Pancreas (tissue), 10 donors: ENCODE measurements around the gene DNAH5. TPM values are rescaled to one million over a fixed set of nuclear protein-coding genes. Genes with fewer than 3 reads are reported as not detected.

Experiments used
- ATAC-seq, 4 donors: fragments of 200-7000 bp; cut with Tn5 transposase; one replicate each; pipeline versions ENCODE4 v1.8.0 to v1.9.1; 2020; ENCODE audit warnings: mild to moderate bottlenecking in 4 of 4, moderate library complexity in 4 of 4
- DNase-seq, 6 donors: peaks; one replicate each; pipeline ENCODE4 v3.0.0-alpha.2; 2020
- FAIRE-seq: peaks from 2 replicates; lab custom pipeline; 2012; peaks lifted over from hg19 to GRCh38; lab: Jason Lieb, UNC
- H3K27ac ChIP-seq, 4 donors: fragments of 200-600 bp; sonication (generic); 1 replicate in 3 of 4; 2 replicates in 1 of 4; pipeline versions ENCODE4 v1.5.0 to v1.8.0; 2020
- H3K27me3 ChIP-seq, 4 donors: fragments of 200-600 bp; one replicate each; pipeline ENCODE4 v1.8.0; 2021
- H3K36me3 ChIP-seq, 3 donors: fragments of 200-600 bp; sonication (generic) in 1 of 3; one replicate each; pipeline versions ENCODE4 v1.5.0 to v1.8.0; 2020 to 2021
- H3K4me1 ChIP-seq, 3 donors: fragments of 200-600 bp; one replicate each; pipeline ENCODE4 v1.8.0; 2021
- H3K4me3 ChIP-seq, 4 donors: fragments of 200-600 bp; sonication (generic) in 2 of 4; one replicate each; pipeline versions ENCODE4 v1.5.0 to v1.8.0; 2020 to 2021
- H3K9me3 ChIP-seq, 4 donors: fragments of 200-600 bp; one replicate each; pipeline ENCODE4 v1.8.0; 2021
- WGBS, 2 donors: extraction: QIAGEN DNeasy Blood & Tissue Kit; methylation state at CpG; one replicate each; pipeline ENCODE4 v1.1.7; 2013; 5-methylcytosine and 5-hydroxymethylcytosine counted together
- intact Hi-C, 3 donors: fragments of 100-400 bp; cut with DNase I; formaldehyde crosslinking; loops; one replicate each; pipeline versions ENCODE4 v1.11.1 to v1.14.2; 2022
- polyA plus RNA-seq, 2 donors: library from polyadenylated mRNA; stranded (reverse); fragments of 200-250 nt; gene quantifications; one replicate each; pipeline ENCODE4 v1.2.3, GENCODE V29; 2013
- total RNA-seq, 6 donors: library from RNA; stranded (reverse); fragmentation: NEBNext Ultra II Directional in 4 of 6; extraction: Animal tissue kit (Norgen Biotek cat#: 25700) in 4 of 6; gene quantifications; one replicate each; pipeline versions ENCODE4 v1.2.1 to v1.2.4, GENCODE V29; 2021 to 2023
- TF ChIP-seq, protein P1 (sequence below), 4 donors: fragments of 200-600 bp; sonication (generic) in 3 of 4; IDR thresholded peaks; one replicate each; pipeline versions ENCODE4 v1.5.0 to v1.8.0; 2021; ENCODE audit warnings: antibody characterized with exemption in 4 of 4
- donor health status: healthy with polysubstance abuse.
- donor health status: DM: no; HTN: no; CAD: no; lungs with moderate emphysema.
- donor health status: DM: no; HTN: no; CAD: no.
- donor health status: control.
- donor health status: control.
- donor health status: Bipolar disorder and iron deficiency.
- donor health status: DM: yes; HTN: yes; CAD: no.
- donor health status: DM: no; HTN: no; CAD: no.
- donor health status: DM: no; HTN: no; CAD: no.
- donor health status: DM: yes; HTN: yes; CAD: no.

The DNAH5 gene
- total and polyA plus RNA-seq, 8 donors: 0.84 to 5.3 (median 1.6) TPM

DNA sequence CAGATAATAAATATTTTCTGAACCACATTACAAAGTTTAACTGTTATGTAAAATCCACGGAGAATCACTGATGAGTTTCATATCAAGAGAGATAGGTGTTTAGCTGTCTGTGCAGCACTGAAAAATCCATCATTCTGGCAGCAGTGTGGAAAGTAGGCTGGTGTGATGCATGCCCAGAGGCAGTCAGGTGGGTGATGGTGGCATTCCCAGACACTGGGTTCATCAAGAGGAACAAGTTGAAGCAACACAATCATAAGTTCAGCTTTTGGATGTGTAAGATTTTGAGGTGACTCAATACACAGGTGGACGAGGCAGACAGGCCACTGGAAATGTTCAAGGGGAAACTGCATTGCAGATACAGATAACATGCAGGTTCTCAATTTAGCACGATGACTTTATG, 11.9 kb downstream of the DNAH5 start:
- H3K27me3 ChIP-seq: no peaks in the 10 kb centered on the region
- H3K36me3 ChIP-seq: no peaks in the 10 kb centered on the region
- WGBS, 2 donors: 54 to 68% methylated on average over 3 of the region's 3 CpGs
- ATAC-seq (no peak), DNase-seq (no peak), FAIRE-seq (no peak)
- H3K27ac ChIP-seq: no peak overlapping the region
- no peak overlapping the region for H3K4me3 ChIP-seq
- no peaks in the 10 kb centered on the region for H3K9me3 ChIP-seq
- TF ChIP-seq, protein P1, sequence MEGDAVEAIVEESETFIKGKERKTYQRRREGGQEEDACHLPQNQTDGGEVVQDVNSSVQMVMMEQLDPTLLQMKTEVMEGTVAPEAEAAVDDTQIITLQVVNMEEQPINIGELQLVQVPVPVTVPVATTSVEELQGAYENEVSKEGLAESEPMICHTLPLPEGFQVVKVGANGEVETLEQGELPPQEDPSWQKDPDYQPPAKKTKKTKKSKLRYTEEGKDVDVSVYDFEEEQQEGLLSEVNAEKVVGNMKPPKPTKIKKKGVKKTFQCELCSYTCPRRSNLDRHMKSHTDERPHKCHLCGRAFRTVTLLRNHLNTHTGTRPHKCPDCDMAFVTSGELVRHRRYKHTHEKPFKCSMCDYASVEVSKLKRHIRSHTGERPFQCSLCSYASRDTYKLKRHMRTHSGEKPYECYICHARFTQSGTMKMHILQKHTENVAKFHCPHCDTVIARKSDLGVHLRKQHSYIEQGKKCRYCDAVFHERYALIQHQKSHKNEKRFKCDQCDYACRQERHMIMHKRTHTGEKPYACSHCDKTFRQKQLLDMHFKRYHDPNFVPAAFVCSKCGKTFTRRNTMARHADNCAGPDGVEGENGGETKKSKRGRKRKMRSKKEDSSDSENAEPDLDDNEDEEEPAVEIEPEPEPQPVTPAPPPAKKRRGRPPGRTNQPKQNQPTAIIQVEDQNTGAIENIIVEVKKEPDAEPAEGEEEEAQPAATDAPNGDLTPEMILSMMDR (IDR thresholded peaks at IDR 0.05): no peak
- no peaks in the 10 kb centered on the region for H3K4me1 ChIP-seq
- intact Hi-C loops: no loop called here

DNA sequence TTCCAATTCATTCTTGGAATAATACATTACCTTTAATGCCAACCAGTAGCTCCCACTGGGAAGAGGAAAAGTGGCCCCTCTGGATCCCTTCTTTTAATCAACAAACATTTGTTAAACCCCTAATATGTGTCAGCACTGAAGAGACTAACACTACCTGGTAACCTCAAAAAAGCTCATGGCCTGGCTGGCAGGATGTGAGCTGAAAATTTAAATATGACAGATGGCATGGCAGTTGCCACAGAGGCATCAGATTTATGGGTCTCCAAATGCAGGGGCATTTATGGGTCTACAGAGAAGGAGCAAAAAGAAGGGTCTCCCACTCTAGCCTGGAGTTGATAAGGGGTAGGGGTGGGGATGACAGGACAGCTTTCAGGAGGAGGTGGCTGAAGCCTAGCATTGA, 12.5 kb downstream of the DNAH5 start:
- Histone ChIP-seq H3K4me1 (no peaks in the 10 kb centered on the region), H3K36me3 (no peaks in the 10 kb centered on the region), H3K27me3 (no peaks in the 10 kb centered on the region), H3K27ac (no peak overlapping the region), H3K9me3 (no peaks in the 10 kb centered on the region), H3K4me3 (no peak overlapping the region)
- ATAC-seq (no peak), FAIRE-seq (no peak), DNase-seq (no peak)
- intact Hi-C loops: no loop called here
- TF ChIP-seq, protein P1 (IDR thresholded peaks at IDR 0.05): no peak

DNA sequence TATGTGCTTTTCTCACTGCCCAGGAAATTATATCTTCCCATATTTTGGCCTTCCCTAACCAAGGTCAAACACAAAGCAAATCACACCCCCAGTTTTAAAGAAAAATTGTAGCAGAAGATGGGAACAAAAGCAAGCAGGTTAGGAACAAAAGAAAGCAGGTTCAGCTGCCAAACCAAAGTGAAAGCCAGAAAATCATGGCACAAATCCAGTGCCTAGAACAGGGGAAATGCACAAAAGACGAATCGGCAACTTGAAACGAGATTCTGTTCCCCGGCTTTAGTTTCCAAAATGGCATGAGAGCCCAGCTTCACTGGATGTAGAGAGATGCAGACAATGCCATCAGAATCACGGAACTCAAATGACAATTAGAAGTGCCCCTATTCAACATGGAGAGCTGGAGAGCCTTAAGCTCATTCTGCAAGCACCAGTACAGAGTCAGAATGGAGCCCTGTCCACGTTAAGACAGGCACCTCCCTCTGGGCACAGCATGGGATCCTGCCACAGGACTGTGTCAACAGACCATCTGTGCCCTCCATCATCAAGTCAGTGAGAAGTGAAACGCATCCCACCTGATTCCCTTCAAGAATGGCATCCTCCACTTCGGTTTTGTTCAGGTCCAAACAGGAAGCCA, 13.8 kb downstream of the DNAH5 start:
- no peak for FAIRE-seq

DNA sequence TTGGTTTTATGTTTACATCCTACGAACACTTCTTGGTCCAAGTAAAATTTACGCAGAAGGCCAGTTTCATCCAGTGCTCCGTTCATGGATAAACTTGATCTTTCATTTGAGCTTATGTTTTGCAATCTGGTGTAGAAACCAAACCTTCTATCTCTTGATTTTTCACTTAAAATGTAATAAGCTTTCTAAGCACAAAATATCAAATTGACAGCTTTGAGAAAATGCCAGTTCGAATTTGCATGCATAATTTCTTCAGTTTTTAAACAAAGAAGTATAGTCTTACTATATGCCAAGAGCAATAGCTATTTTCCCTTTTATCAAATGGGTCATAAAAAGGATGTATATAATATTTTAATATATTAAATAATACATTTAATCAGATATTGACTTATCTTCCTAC, 17.8 kb downstream of the DNAH5 start:
- intact Hi-C loops: no loop called here
- ATAC-seq: no peak
- H3K27me3 ChIP-seq: no peaks in the 10 kb centered on the region
- H3K36me3 ChIP-seq: no peaks in the 10 kb centered on the region
- no peaks in the 10 kb centered on the region for H3K9me3 ChIP-seq
- FAIRE-seq: no peak
- no peaks in the 10 kb centered on the region for H3K4me1 ChIP-seq
- no peak overlapping the region for H3K4me3 ChIP-seq
- H3K27ac ChIP-seq: no peak overlapping the region
- WGBS, 2 donors: 72 to 78% methylated on average over 4 of the region's 4 CpGs
- no peak for DNase-seq
- TF ChIP-seq, protein P1 (IDR thresholded peaks at IDR 0.05): no peak

More for the DNA sequence above, 13.8 kb downstream of the DNAH5 start:
- no peak overlapping the region for H3K4me3 ChIP-seq
- WGBS, 2 donors: 57% methylated on average over 8 of the region's 8 CpGs
- TF ChIP-seq, protein P1 (IDR thresholded peaks at IDR 0.05): no peak
- no peaks in the 10 kb centered on the region for H3K36me3 ChIP-seq
- DNase-seq (no peak), ATAC-seq (no peak)
- H3K4me1 ChIP-seq: no peaks in the 10 kb centered on the region
- no peak overlapping the region for H3K27ac ChIP-seq
- H3K9me3 ChIP-seq: no peaks in the 10 kb centered on the region
- no peaks in the 10 kb centered on the region for H3K27me3 ChIP-seq
- intact Hi-C loops: no loop called here

DNA sequence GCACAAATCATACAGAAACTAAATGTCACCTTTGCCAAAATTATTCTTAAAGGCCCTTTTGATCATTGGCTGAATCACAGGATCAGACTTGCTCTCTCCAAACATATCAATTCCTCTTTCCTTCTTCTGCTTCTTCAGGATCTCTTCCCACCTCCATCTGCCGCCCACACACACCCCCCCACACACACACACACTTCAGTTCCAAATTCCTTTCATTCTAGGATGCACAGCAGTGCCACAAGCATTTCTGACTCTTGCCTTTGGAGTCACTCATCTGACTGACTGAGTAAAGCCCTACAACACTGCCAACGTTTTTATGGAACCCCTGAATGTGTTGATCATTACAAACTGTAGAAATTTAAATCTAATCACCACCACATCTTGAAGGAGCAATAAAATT, 22.9 kb downstream of the DNAH5 start:
- H3K27ac ChIP-seq: no peak overlapping the region
- no peaks in the 10 kb centered on the region for H3K36me3 ChIP-seq
- 43 to 44% methylated on average over 2 of the region's 2 CpGs for WGBS, 2 donors
- TF ChIP-seq, protein P1 (IDR thresholded peaks at IDR 0.05): no peak
- intact Hi-C loops: no loop called here
- H3K9me3 ChIP-seq: no peaks in the 10 kb centered on the region
- H3K4me3 ChIP-seq: no peak overlapping the region
- no peak for FAIRE-seq
- H3K27me3 ChIP-seq: no peaks in the 10 kb centered on the region
- no peak for ATAC-seq
- DNase-seq: no peak
- H3K4me1 ChIP-seq: no peaks in the 10 kb centered on the region
